ENCODE data around the gene GPX3. TPM values are rescaled to one million over a fixed set of nuclear protein-coding genes. Genes with fewer than 3 reads are reported as not detected.

Gene GPX3
- total RNA-seq, 1 experiment from 2014 or later: 5.6 TPM

GRCh38 chr5:151077419-151077818 is 57.0 kb downstream of the GPX3 start:
- Histone ChIP-seq H3K36me3 (peaks cover 18% of the 10 kb centered on the region), H3K27me3 (no peaks in the 10 kb centered on the region), H3K4me3 (no peak overlapping the region), H3K9me3 (0 out of 2 replicates have a peak, but pooled peaks cover 3% of the 10 kb centered on the region)
- no peak for DNase-seq

DNA sequence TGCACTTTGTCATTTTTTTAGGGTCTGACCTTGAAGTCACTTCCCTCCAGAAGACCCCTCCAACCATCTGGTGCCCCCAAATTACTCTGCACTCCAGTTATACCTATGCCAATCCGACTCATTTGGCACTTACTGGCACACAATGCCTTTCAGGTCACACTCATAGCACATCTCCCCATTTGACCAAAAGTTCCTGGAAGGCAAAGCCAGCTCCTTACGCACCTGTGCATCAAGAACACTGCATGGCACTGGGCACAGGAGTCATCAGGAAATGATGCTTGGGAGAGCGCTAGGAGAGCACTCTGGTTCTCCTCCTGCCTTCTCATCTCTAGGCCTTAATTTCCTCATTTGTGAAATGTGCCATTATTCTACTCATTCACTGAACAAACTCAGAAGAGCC is 57.6 kb downstream of the GPX3 start:
- 0 out of 2 replicates have a peak, but pooled peaks cover 3% of the 10 kb centered on the region for H3K9me3 ChIP-seq
- no peak for DNase-seq
- H3K27me3 ChIP-seq: no peaks in the 10 kb centered on the region
- H3K4me3 ChIP-seq: no peak overlapping the region
- H3K36me3 ChIP-seq: peaks cover 18% of the 10 kb centered on the region

Other genes starting within 250 kb of the GPX3 start
- 85.3 and 98.3 TPM in 2 replicates for gene SMIM3, start 241.8 kb upstream of the GPX3 start, total RNA-seq (2014; rRNA removed; shearing (Covaris generic); ENCODE audit: low replicate concordance)
- gene IRGM, start 174.1 kb upstream of the GPX3 start, total RNA-seq (2014; rRNA removed; shearing (Covaris generic); ENCODE audit: low replicate concordance): 9.3 TPM in 1 of 2 replicates, not detected in the other
- gene ZNF300, start 115.6 kb upstream of the GPX3 start, total RNA-seq (2014; rRNA removed; shearing (Covaris generic); ENCODE audit: low replicate concordance): not detected in 2 replicates
- 74.2 and 76.6 TPM in 2 replicates for gene TNIP1, start 60.4 kb downstream of the GPX3 start, total RNA-seq (2014; rRNA removed; shearing (Covaris generic); ENCODE audit: low replicate concordance)
- gene ANXA6, start 137.2 kb downstream of the GPX3 start, total RNA-seq (2014; rRNA removed; shearing (Covaris generic); ENCODE audit: low replicate concordance): 222 and 331 TPM in 2 replicates
- gene CCDC69, start 203.5 kb downstream of the GPX3 start, total RNA-seq (2014; rRNA removed; shearing (Covaris generic); ENCODE audit: low replicate concordance): 0.27 and 0.40 TPM in 2 replicates
- 12.9 and 15.7 TPM in 2 replicates for gene GM2A, start 232.6 kb downstream of the GPX3 start, total RNA-seq (2014; rRNA removed; shearing (Covaris generic); ENCODE audit: low replicate concordance)